SK-N-MC (cell line): ENCODE data around the gene PRPF18.

ENCODE experiments used
- EZH2 ChIP-seq: fragments of 200-600 bp; sonication (generic); IDR thresholded peaks from one replicate; pipeline ENCODE4 v1.6.1; 2017; ENCODE audit warnings: antibody characterized with exemption
- FOXP2 ChIP-seq: optimal IDR thresholded peaks from 2 replicates; pipeline ENCODE3; 2011; ENCODE audit warnings: mild to moderate bottlenecking, moderate library complexity; ENCODE audit not compliant: insufficient read depth; ENCODE audit errors: extremely low read length, control extremely low read depth
- POLR2AphosphoS5 ChIP-seq: IDR thresholded peaks from 2 replicates; pipeline ENCODE4 v1.6.1; 2012; ENCODE audit warnings: mild to moderate bottlenecking, low read depth, low read length, borderline replicate concordance

- TF ChIP-seq EZH2 (no peak), POLR2AphosphoS5 (no peak), FOXP2 (no peak)
Observed at GRCh38 chr10:13654846-13655245, 68.1 kb downstream of the PRPF18 start.
